ENCODE measurements around the gene TSPO.
A peak's percentile ranks its signal among the peaks of the same experiment; 100 is the strongest.
"Not testable (repeated sequence)": the region's sequence is repeated elsewhere in the genome, so short reads cannot be mapped to it uniquely, and the experiment has no call there.

Gene TSPO

GRCh38 chr22:43151251-43152002 lies at the start of gene TSPO:
TSS of gene TSPO (plus strand) at chr22:43151559. CDS start at chr22:43159239, 7,680 bp downstream.
- ChIA-PET POLR2A (interaction anchor here (0.8 kb wide), 1 partner anchor 61 kb away, joined by 3 read pairs; no protein-coding TSS in a partner anchor), CTCF (no interaction called here)
- TF ChIP-seq FOXM1 (IDR thresholded peaks at IDR 0.05; ENCODE audit: borderline replicate concordance): no peak
- TF ChIP-seq L3MBTL2 (conservative IDR thresholded peaks at IDR 0.05): peak; percentile 93
- TF ChIP-seq FOXA1 (IDR thresholded peaks at IDR 0.05): no peak
- peak; percentile 80 for DNase-seq (ENCODE audit: extremely low spot score)

- peak; percentile 58 for TF ChIP-seq PKNOX1 (IDR thresholded peaks at IDR 0.05)
- CTCF ChIA-PET; POLR2A ChIA-PET; DNase-seq (ENCODE audit: extremely low spot score): not testable (repeated sequence)
Measured at GRCh38 chr22:43104056-43104625, 47.2 kb upstream of the TSPO start.

GRCh38 chr22:43104950-43105349 lies 46.4 kb upstream of the TSPO start:
- CTCF ChIA-PET; POLR2A ChIA-PET; DNase-seq (ENCODE audit: extremely low spot score): not testable (repeated sequence)

- no peak for TF ChIP-seq FOXA1 (IDR thresholded peaks at IDR 0.05)
- no peak for TF ChIP-seq SUZ12 (IDR thresholded peaks at IDR 0.05)
- no peak for TF ChIP-seq CTBP1 (IDR thresholded peaks at IDR 0.05; ENCODE audit: borderline replicate concordance)
- no peak for TF ChIP-seq PKNOX1 (IDR thresholded peaks at IDR 0.05)
- TF ChIP-seq FOXM1 (IDR thresholded peaks at IDR 0.05; ENCODE audit: borderline replicate concordance): no peak
- TF ChIP-seq L3MBTL2 (conservative IDR thresholded peaks at IDR 0.05): no peak
- POLR2A ChIA-PET: no interaction called here
- no peak for DNase-seq (ENCODE audit: extremely low spot score)
- CTCF ChIA-PET: no interaction called here
Measured at GRCh38 chr22:43106302-43106701, 45.1 kb upstream of the TSPO start.

- TF ChIP-seq BHLHE40 (IDR thresholded peaks at IDR 0.05; ENCODE audit: borderline replicate concordance) (no peak), ZNF384 (IDR thresholded peaks at IDR 0.05) (no peak), ARNT (IDR thresholded peaks at IDR 0.05) (no peak), HDGF (IDR thresholded peaks at IDR 0.05; ENCODE audit: borderline replicate concordance) (no peak), SUZ12 (IDR thresholded peaks at IDR 0.05) (no peak), LEF1 (IDR thresholded peaks at IDR 0.05; ENCODE audit: borderline replicate concordance) (no peak), NFRKB (IDR thresholded peaks at IDR 0.05) (no peak), TARDBP (IDR thresholded peaks at IDR 0.05) (no peak), L3MBTL2 (conservative IDR thresholded peaks at IDR 0.05) (no peak), CTBP1 (IDR thresholded peaks at IDR 0.05; ENCODE audit: borderline replicate concordance) (no peak), ELF4 (IDR thresholded peaks at IDR 0.05) (no peak), FOXM1 (IDR thresholded peaks at IDR 0.05; ENCODE audit: borderline replicate concordance) (no peak), SP1 (IDR thresholded peaks at IDR 0.05) (no peak), PKNOX1 (IDR thresholded peaks at IDR 0.05) (no peak)
- ChIA-PET POLR2A (interaction anchor here (0.9 kb wide), 1 partner anchor 34 kb away, joined by 3 read pairs; the partner anchor contains the start of gene MCAT), CTCF (no interaction called here)
- no peak for DNase-seq (ENCODE audit: extremely low spot score)
Measured at GRCh38 chr22:43109511-43109910, 41.8 kb upstream of the TSPO start.

GRCh38 chr22:43109921-43110443 lies 41.4 kb upstream of the TSPO start:
- POLR2A ChIA-PET: interaction anchor here (0.9 kb wide), 1 partner anchor 34 kb away, joined by 3 read pairs; the partner anchor contains the start of gene MCAT
- CTCF ChIA-PET: interaction anchor here (0.6 kb wide), 2 partner anchors 8 to 14 kb away, joined by 3 to 5 read pairs; no protein-coding TSS in a partner anchor

More at GRCh38 chr22:43109921-43110443, 41.4 kb upstream of the TSPO start:
- DNase-seq (ENCODE audit: extremely low spot score): no peak
- TF ChIP-seq PKNOX1 (IDR thresholded peaks at IDR 0.05) (no peak), L3MBTL2 (conservative IDR thresholded peaks at IDR 0.05) (peak; percentile 55; the same call in 1 of the 2 replicates)
